Stimulated activated memory B cell treated with anti-CD40 and anti-IgM and Interleukin-4, amounts not matched to agents 10 μg/mL and 1 μg/mL and 100 μg/mL, for 72 hours (primary cell): ENCODE results near the gene NDUFV2.
A peak's percentile ranks its signal among the peaks of the same experiment; 100 is the strongest.

Source experiments
- ATAC-seq: fragments of 150-1000 bp; cut with Tn5 transposase; 2 replicates; pipeline ENCODE4 v1.10.0; 2021
- H3K27ac Mint-ChIP-seq: one replicate; pipeline ENCODE4 v1.8.0; 2022; ENCODE audit warnings: mild to moderate bottlenecking, mixed read lengths
- H3K27me3 Mint-ChIP-seq: one replicate; pipeline ENCODE4 v1.8.0; 2022; ENCODE audit warnings: mixed read lengths
- H3K36me3 Mint-ChIP-seq: one replicate; pipeline ENCODE4 v1.8.0; 2022; ENCODE audit warnings: mixed read lengths
- H3K4me1 Mint-ChIP-seq: one replicate; pipeline ENCODE4 v1.8.0; 2022; ENCODE audit warnings: mixed read lengths
- H3K4me3 Mint-ChIP-seq: one replicate; pipeline ENCODE4 v1.8.0; 2022; ENCODE audit warnings: mild to moderate bottlenecking, moderate library complexity, mixed read lengths
- H3K9me3 Mint-ChIP-seq: one replicate; pipeline ENCODE4 v1.8.0; 2022; ENCODE audit warnings: mixed read lengths

The NDUFV2 gene

GRCh38 chr18:9100796-9101195 is 1.7 kb upstream of the NDUFV2 start:
- no peaks in the 10 kb centered on the region for H3K27me3 Mint-ChIP-seq
- peak overlapping the region; percentile 92 for H3K27ac Mint-ChIP-seq
- H3K36me3 Mint-ChIP-seq = peaks cover 17% of the 10 kb centered on the region
- H3K9me3 Mint-ChIP-seq = no peaks in the 10 kb centered on the region
- no peak for ATAC-seq
- H3K4me3 Mint-ChIP-seq = no peak overlapping the region
- H3K4me1 Mint-ChIP-seq = peaks cover 41% of the 10 kb centered on the region

GRCh38 chr18:9101730-9102507 is 580 bp upstream of the NDUFV2 start:
- no peaks in the 10 kb centered on the region for H3K27me3 Mint-ChIP-seq
- H3K27ac Mint-ChIP-seq = peak overlapping the region; percentile 92
- H3K36me3 Mint-ChIP-seq = peaks cover 24% of the 10 kb centered on the region
- H3K4me3 Mint-ChIP-seq = peak overlapping the region; percentile 87
- peak; percentile 61 for ATAC-seq
- H3K9me3 Mint-ChIP-seq = no peaks in the 10 kb centered on the region
- H3K4me1 Mint-ChIP-seq = peaks cover 49% of the 10 kb centered on the region

GRCh38 chr18:9103376-9103873 is 926 bp downstream of the NDUFV2 start:
- H3K9me3 Mint-ChIP-seq = no peaks in the 10 kb centered on the region
- peak overlapping the region; percentile 92 for H3K27ac Mint-ChIP-seq
- H3K36me3 Mint-ChIP-seq = peaks cover 26% of the 10 kb centered on the region
- peaks cover 58% of the 10 kb centered on the region for H3K4me1 Mint-ChIP-seq
- no peaks in the 10 kb centered on the region for H3K27me3 Mint-ChIP-seq
- H3K4me3 Mint-ChIP-seq = peak overlapping the region; percentile 87
- ATAC-seq = no peak

- no peak for ATAC-seq
- H3K27ac Mint-ChIP-seq = peak overlapping the region; percentile 92
These were observed 1.9 kb downstream of the NDUFV2 start for GRCh38 chr18:9104244-9104901.

GRCh38 chr18:9105420-9105819 is 2.9 kb downstream of the NDUFV2 start:
- H3K27me3 Mint-ChIP-seq = no peaks in the 10 kb centered on the region
- no peak for ATAC-seq
- H3K27ac Mint-ChIP-seq = peak overlapping the region; percentile 8
- H3K4me3 Mint-ChIP-seq = peak overlapping the region; percentile 87
- H3K36me3 Mint-ChIP-seq = peaks cover 32% of the 10 kb centered on the region
- peaks cover 78% of the 10 kb centered on the region for H3K4me1 Mint-ChIP-seq
- no peaks in the 10 kb centered on the region for H3K9me3 Mint-ChIP-seq

More at GRCh38 chr18:9104244-9104901, 1.9 kb downstream of the NDUFV2 start:
- peak overlapping the region; percentile 87 for H3K4me3 Mint-ChIP-seq
- H3K9me3 Mint-ChIP-seq = no peaks in the 10 kb centered on the region
- H3K36me3 Mint-ChIP-seq = peaks cover 30% of the 10 kb centered on the region
- H3K4me1 Mint-ChIP-seq = peaks cover 68% of the 10 kb centered on the region
- no peaks in the 10 kb centered on the region for H3K27me3 Mint-ChIP-seq

GRCh38 chr18:9106094-9106493 is 3.6 kb downstream of the NDUFV2 start:
- Mint-ChIP-seq H3K4me1 (peaks cover 85% of the 10 kb centered on the region), H3K9me3 (no peaks in the 10 kb centered on the region), H3K27ac (peak overlapping the region; percentile 8), H3K36me3 (peaks cover 32% of the 10 kb centered on the region), H3K27me3 (no peaks in the 10 kb centered on the region), H3K4me3 (peak overlapping the region; percentile 87)
- ATAC-seq = no peak

- H3K27ac Mint-ChIP-seq = peak overlapping the region; percentile 8
- no peak for ATAC-seq
- peaks cover 87% of the 10 kb centered on the region for H3K4me1 Mint-ChIP-seq
- no peaks in the 10 kb centered on the region for H3K9me3 Mint-ChIP-seq
- H3K36me3 Mint-ChIP-seq = peaks cover 35% of the 10 kb centered on the region
- H3K4me3 Mint-ChIP-seq = peak overlapping the region; percentile 13
- H3K27me3 Mint-ChIP-seq = no peaks in the 10 kb centered on the region
These were observed 4.5 kb downstream of the NDUFV2 start for GRCh38 chr18:9106800-9107584.

GRCh38 chr18:9108911-9109310 is 6.4 kb downstream of the NDUFV2 start:
- Mint-ChIP-seq H3K36me3 (peaks cover 34% of the 10 kb centered on the region), H3K9me3 (no peaks in the 10 kb centered on the region)
- no peak for ATAC-seq

GRCh38 chr18:9109523-9109922 is 7.0 kb downstream of the NDUFV2 start:
- Mint-ChIP-seq H3K27ac (peak overlapping the region; percentile 90), H3K4me1 (peaks cover 93% of the 10 kb centered on the region), H3K36me3 (peaks cover 28% of the 10 kb centered on the region), H3K4me3 (peak overlapping the region; percentile 51), H3K27me3 (no peaks in the 10 kb centered on the region), H3K9me3 (no peaks in the 10 kb centered on the region)
- peak; percentile 27 for ATAC-seq

More at GRCh38 chr18:9108911-9109310, 6.4 kb downstream of the NDUFV2 start:
- peaks cover 99% of the 10 kb centered on the region for H3K4me1 Mint-ChIP-seq
- peak overlapping the region; percentile 90 for H3K27ac Mint-ChIP-seq
- H3K27me3 Mint-ChIP-seq = no peaks in the 10 kb centered on the region
- peak overlapping the region; percentile 51 for H3K4me3 Mint-ChIP-seq

- peaks cover 29% of the 10 kb centered on the region for H3K36me3 Mint-ChIP-seq
- H3K9me3 Mint-ChIP-seq = no peaks in the 10 kb centered on the region
- H3K27me3 Mint-ChIP-seq = no peaks in the 10 kb centered on the region
- peak; percentile 57 for ATAC-seq
- peak overlapping the region; percentile 90 for H3K27ac Mint-ChIP-seq
- peak overlapping the region; percentile 81 for H3K4me3 Mint-ChIP-seq
- H3K4me1 Mint-ChIP-seq = peaks cover 80% of the 10 kb centered on the region
These were observed 11.1 kb downstream of the NDUFV2 start for GRCh38 chr18:9113468-9114149.

GRCh38 chr18:9115984-9116383 is 13.5 kb downstream of the NDUFV2 start:
- no peak for ATAC-seq
- Mint-ChIP-seq H3K27ac (peak overlapping the region; percentile 90), H3K27me3 (no peaks in the 10 kb centered on the region), H3K4me3 (peak overlapping the region; percentile 69), H3K36me3 (peaks cover 34% of the 10 kb centered on the region), H3K4me1 (peaks cover 67% of the 10 kb centered on the region), H3K9me3 (no peaks in the 10 kb centered on the region)

GRCh38 chr18:9117980-9118841 is 15.7 kb downstream of the NDUFV2 start:
- H3K36me3 Mint-ChIP-seq = peaks cover 33% of the 10 kb centered on the region

GRCh38 chr18:9120796-9121195 is 18.3 kb downstream of the NDUFV2 start:
- no peak overlapping the region for H3K4me3 Mint-ChIP-seq
- H3K27me3 Mint-ChIP-seq = no peaks in the 10 kb centered on the region
- ATAC-seq = no peak
- H3K27ac Mint-ChIP-seq = no peak overlapping the region
- peaks cover 48% of the 10 kb centered on the region for H3K36me3 Mint-ChIP-seq
- peaks cover 43% of the 10 kb centered on the region for H3K4me1 Mint-ChIP-seq
- no peaks in the 10 kb centered on the region for H3K9me3 Mint-ChIP-seq

More at GRCh38 chr18:9117980-9118841, 15.7 kb downstream of the NDUFV2 start:
- peak; percentile 55 for ATAC-seq
- peak overlapping the region; percentile 42 for H3K4me3 Mint-ChIP-seq
- no peaks in the 10 kb centered on the region for H3K9me3 Mint-ChIP-seq
- H3K27ac Mint-ChIP-seq = peak overlapping the region; percentile 90
- H3K4me1 Mint-ChIP-seq = peaks cover 52% of the 10 kb centered on the region
- no peaks in the 10 kb centered on the region for H3K27me3 Mint-ChIP-seq

GRCh38 chr18:9123520-9123919 is 21.0 kb downstream of the NDUFV2 start:
- Mint-ChIP-seq H3K36me3 (peaks cover 51% of the 10 kb centered on the region), H3K27me3 (no peaks in the 10 kb centered on the region), H3K9me3 (no peaks in the 10 kb centered on the region), H3K4me3 (no peak overlapping the region), H3K4me1 (peaks cover 19% of the 10 kb centered on the region), H3K27ac (no peak overlapping the region)
- ATAC-seq = no peak
